Activated CD4-positive, alpha-beta memory T cell treated with anti-CD3 and anti-CD28 coated beads, Interleukin-2, amount 10 ng/mL, durations not matched to agents 7 days and 5 days (primary cell): Measurements from ENCODE around the gene CBX8. TPM values are rescaled to one million over a fixed set of nuclear protein-coding genes. Genes with fewer than 3 reads are reported as not detected.

Experiments
- CTCF ChIA-PET: fragments of 350-600 bp; sonication (Branson Sonifier 250); formaldehyde crosslinking; loops from one replicate; lab custom pipeline; 2021; ENCODE audit warnings: antibody characterized with exemption, inconsistent platforms; lab: Charles Lee
- POLR2A ChIA-PET: fragments of 350-600 bp; sonication (Branson Sonifier 250); formaldehyde crosslinking; loops from one replicate; lab custom pipeline; 2021; ENCODE audit warnings: antibody characterized with exemption; lab: Charles Lee
- DNase-seq: peaks from one replicate; pipeline ENCODE4 v3.0.0-alpha.2; 2020
- H3K27ac Mint-ChIP-seq: one replicate; pipeline ENCODE4 v1.8.0; 2021; ENCODE audit warnings: mild to moderate bottlenecking, mixed read lengths
- H3K27me3 Mint-ChIP-seq: one replicate; pipeline ENCODE4 v1.8.0; 2021; ENCODE audit warnings: mixed read lengths
- H3K36me3 Mint-ChIP-seq: one replicate; pipeline ENCODE4 v1.8.0; 2021; ENCODE audit warnings: low read depth, mixed read lengths
- H3K4me1 Mint-ChIP-seq: one replicate; pipeline ENCODE4 v1.8.0; 2021; ENCODE audit warnings: mixed read lengths
- H3K4me3 Mint-ChIP-seq: one replicate; pipeline ENCODE4 v1.8.0; 2021; ENCODE audit warnings: mild to moderate bottlenecking, mixed read lengths
- H3K9me3 Mint-ChIP-seq: one replicate; pipeline ENCODE4 v1.8.0; 2021; ENCODE audit warnings: mixed read lengths
- total RNA-seq, 2 experiments: library from RNA; stranded (reverse); gene quantifications; one replicate each; pipeline ENCODE4 v1.2.3, GENCODE V29; 2021

Gene CBX8
- total RNA-seq, 2 experiments from 2014 or later = 5.7 to 6.7 TPM

- Mint-ChIP-seq H3K36me3 (peaks cover 5% of the 10 kb centered on the region), H3K9me3 (no peaks in the 10 kb centered on the region), H3K4me1 (peaks cover 37% of the 10 kb centered on the region), H3K4me3 (no peak overlapping the region), H3K27me3 (peaks cover 78% of the 10 kb centered on the region), H3K27ac (no peak overlapping the region)
- ChIA-PET POLR2A (interaction anchor here (2.9 to 6.9 kb wide), 2 partner anchors 10 to 33 kb away, joined by 13 to 52 read pairs; partner anchors contain the start of genes CBX4 and CBX8), CTCF (interaction anchor here (1.1 to 2.6 kb wide), 3 partner anchors 10 to 28 kb away, joined by 3 to 11 read pairs (median 5); partner anchors contain the start of gene CBX8)
- DNase-seq = no peak
Measured at GRCh38 chr17:79806863-79807720, 10.2 kb upstream of the CBX8 start.

DNA sequence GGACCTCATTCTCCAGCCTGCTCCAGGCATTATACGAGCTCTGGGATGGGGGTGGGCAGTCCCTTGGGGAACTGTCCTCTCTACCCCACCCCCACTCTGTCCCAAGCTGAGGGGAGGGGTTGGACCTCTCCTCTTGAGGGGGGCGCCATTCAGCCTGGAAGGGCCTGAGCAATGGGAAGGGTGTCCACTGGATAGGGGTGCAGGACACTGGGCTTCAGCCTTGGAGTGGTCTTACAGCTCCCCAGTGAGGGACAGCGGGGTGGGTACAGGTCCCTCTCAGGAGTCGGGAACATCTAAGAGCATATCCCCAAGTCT lies 9.5 kb upstream of the CBX8 start:
- no peak for DNase-seq
- Mint-ChIP-seq H3K36me3 (peaks cover 5% of the 10 kb centered on the region), H3K27me3 (peaks cover 78% of the 10 kb centered on the region), H3K4me1 (peaks cover 32% of the 10 kb centered on the region), H3K27ac (no peak overlapping the region), H3K4me3 (no peak overlapping the region), H3K9me3 (no peaks in the 10 kb centered on the region)
- ChIA-PET CTCF (interaction anchor here (1.1 kb wide), 1 partner anchor 29 kb away, joined by 3 read pairs; no protein-coding TSS in a partner anchor), POLR2A (interaction anchor here (2.9 to 6.9 kb wide), 2 partner anchors 9 to 34 kb away, joined by 13 to 52 read pairs; partner anchors contain the start of genes CBX4 and CBX8)

GRCh38 chr17:79804856-79805696 lies 8.2 kb upstream of the CBX8 start:
- CTCF ChIA-PET = interaction anchor here (0.7 to 1.2 kb wide), 3 partner anchors 30 to 36 kb away, joined by 3 read pairs; no protein-coding TSS in a partner anchor
- no peak for DNase-seq
- peak overlapping the region; percentile 65 for H3K4me3 Mint-ChIP-seq

GRCh38 chr17:79803997-79804855 lies 7.3 kb upstream of the CBX8 start:
- H3K4me3 Mint-ChIP-seq = peak overlapping the region; percentile 65
- H3K36me3 Mint-ChIP-seq = peaks cover 7% of the 10 kb centered on the region
- CTCF ChIA-PET = interaction anchor here (0.7 to 1.2 kb wide), 4 partner anchors 31 to 58 kb away, joined by 3 to 4 read pairs (median 3); no protein-coding TSS in a partner anchor
- H3K4me1 Mint-ChIP-seq = peaks cover 37% of the 10 kb centered on the region
- H3K9me3 Mint-ChIP-seq = no peaks in the 10 kb centered on the region
- POLR2A ChIA-PET = interaction anchor here (0.7 to 6.9 kb wide), 4 partner anchors 8 to 76 kb away, joined by 3 to 52 read pairs (median 4); partner anchors contain the start of gene CBX4
- peaks cover 84% of the 10 kb centered on the region for H3K27me3 Mint-ChIP-seq
- peak; percentile 70 for DNase-seq
- peak overlapping the region; percentile 65 for H3K27ac Mint-ChIP-seq

More at GRCh38 chr17:79804856-79805696, 8.2 kb upstream of the CBX8 start:
- Mint-ChIP-seq H3K9me3 (no peaks in the 10 kb centered on the region), H3K27ac (no peak overlapping the region), H3K36me3 (peaks cover 7% of the 10 kb centered on the region), H3K27me3 (peaks cover 79% of the 10 kb centered on the region), H3K4me1 (peaks cover 30% of the 10 kb centered on the region)
- POLR2A ChIA-PET = interaction anchor here (0.7 to 6.9 kb wide), 4 partner anchors 30 to 77 kb away, joined by 3 to 52 read pairs (median 4); partner anchors contain the start of gene CBX4

- Mint-ChIP-seq H3K27me3 (peaks cover 81% of the 10 kb centered on the region), H3K4me3 (no peak overlapping the region), H3K4me1 (peaks cover 38% of the 10 kb centered on the region), H3K9me3 (no peaks in the 10 kb centered on the region), H3K36me3 (peaks cover 7% of the 10 kb centered on the region), H3K27ac (no peak overlapping the region)
- CTCF ChIA-PET = interaction anchor here (0.9 to 1.2 kb wide), 2 partner anchors 34 to 58 kb away, joined by 3 to 4 read pairs; no protein-coding TSS in a partner anchor
- POLR2A ChIA-PET = interaction anchor here (0.5 to 6.9 kb wide), 4 partner anchors 9 to 37 kb away, joined by 3 to 52 read pairs (median 5); partner anchors contain the start of gene CBX4
- DNase-seq = no peak
Measured at GRCh38 chr17:79803421-79803996, 6.6 kb upstream of the CBX8 start.

DNA sequence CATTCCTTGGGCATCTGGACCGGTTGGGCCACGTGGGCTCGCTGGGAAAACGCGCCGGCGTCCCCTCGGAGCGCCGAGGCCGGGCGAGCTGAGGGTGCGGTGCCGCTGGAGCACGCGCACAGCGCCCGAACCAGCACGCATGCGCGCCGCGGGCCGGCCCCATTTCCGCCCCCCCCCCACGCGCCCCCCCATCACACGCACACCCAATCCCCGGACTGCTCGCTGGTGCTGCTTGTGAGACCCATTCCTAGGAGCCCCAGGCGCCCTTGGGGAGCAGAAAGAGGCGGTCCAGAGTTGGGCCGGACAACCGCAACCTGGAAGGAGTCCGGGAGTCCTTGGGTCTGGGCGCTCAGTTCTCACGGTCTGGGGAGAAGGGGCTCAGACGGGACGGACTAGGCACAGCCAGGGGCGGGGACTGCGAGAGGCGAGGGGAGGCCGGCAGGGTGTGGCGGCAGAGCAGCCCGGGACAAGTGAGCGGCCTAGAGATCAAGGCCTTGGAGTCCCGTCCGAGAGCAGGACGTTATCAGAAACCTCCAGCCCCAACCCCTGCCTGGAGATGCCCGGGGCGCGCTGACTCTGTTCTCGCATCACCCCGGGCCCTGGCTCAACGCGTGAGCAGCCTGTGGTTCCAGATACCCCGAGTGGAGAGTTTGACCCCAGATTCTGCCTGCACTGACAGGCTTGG lies 6.0 kb upstream of the CBX8 start:
- ChIA-PET CTCF (no interaction called here), POLR2A (interaction anchor here (0.5 to 6.9 kb wide), 4 partner anchors 10 to 38 kb away, joined by 3 to 52 read pairs (median 5); partner anchors contain the start of gene CBX4)
- no peak for DNase-seq
- Mint-ChIP-seq H3K9me3 (no peaks in the 10 kb centered on the region), H3K4me1 (peaks cover 40% of the 10 kb centered on the region), H3K4me3 (no peak overlapping the region), H3K36me3 (peaks cover 7% of the 10 kb centered on the region), H3K27me3 (peaks cover 77% of the 10 kb centered on the region), H3K27ac (no peak overlapping the region)

DNA sequence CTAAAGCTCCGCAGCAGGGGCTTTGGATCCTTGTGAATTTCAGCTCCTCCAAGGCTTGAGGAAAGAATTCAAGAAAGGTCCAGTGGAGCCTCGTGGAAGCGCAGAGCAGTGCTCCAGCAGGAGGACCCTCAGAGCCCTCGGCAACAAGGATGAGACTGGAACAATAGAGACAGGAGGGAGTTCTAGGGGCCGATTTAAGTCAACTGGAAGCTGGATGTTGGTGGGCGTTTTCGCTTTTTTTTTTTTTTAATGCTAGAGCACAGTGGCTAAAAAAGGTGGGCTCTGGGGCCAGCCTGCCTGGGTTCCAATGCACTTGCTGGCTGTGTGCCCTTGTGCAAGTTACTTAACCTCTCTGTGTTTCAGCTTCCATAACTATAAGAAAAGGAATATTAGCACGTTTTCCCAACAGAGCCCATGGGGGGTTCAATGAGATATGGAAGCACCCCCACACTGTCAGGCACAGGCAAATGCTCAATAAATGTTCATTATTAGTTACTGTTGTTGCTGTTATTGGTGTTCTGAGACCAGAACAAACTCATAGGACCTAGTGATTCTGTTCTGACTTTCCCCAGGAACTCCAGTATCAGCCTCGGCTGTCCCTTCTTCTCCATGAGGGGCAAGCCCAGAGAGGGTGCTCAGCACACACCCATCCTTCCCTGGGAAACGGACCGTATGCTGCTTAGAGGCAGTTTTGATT lies 5.3 kb upstream of the CBX8 start:
- H3K4me1 Mint-ChIP-seq = peaks cover 40% of the 10 kb centered on the region
- no peak overlapping the region for H3K27ac Mint-ChIP-seq
- CTCF ChIA-PET = interaction anchor here (0.7 kb wide), 1 partner anchor 1221 kb away, joined by 3 read pairs; no protein-coding TSS in a partner anchor
- POLR2A ChIA-PET = interaction anchor here (1.3 to 6.9 kb wide), 2 partner anchors 34 to 38 kb away, joined by 4 to 52 read pairs; partner anchors contain the start of gene CBX4
- H3K4me3 Mint-ChIP-seq = no peak overlapping the region
- H3K36me3 Mint-ChIP-seq = peaks cover 7% of the 10 kb centered on the region
- no peak for DNase-seq
- H3K27me3 Mint-ChIP-seq = peaks cover 70% of the 10 kb centered on the region
- no peaks in the 10 kb centered on the region for H3K9me3 Mint-ChIP-seq

GRCh38 chr17:79801156-79802038 lies 4.5 kb upstream of the CBX8 start:
- ChIA-PET POLR2A (interaction anchor here (1.3 to 6.9 kb wide), 2 partner anchors 35 to 39 kb away, joined by 4 to 52 read pairs; partner anchors contain the start of gene CBX4), CTCF (interaction anchor here (0.7 to 1.5 kb wide), 3 partner anchors 34 to 1222 kb away, joined by 3 to 4 read pairs (median 3); partner anchors contain the start of gene CBX4)
- peak overlapping the region; percentile 35 for H3K27ac Mint-ChIP-seq
- no peak overlapping the region for H3K4me3 Mint-ChIP-seq
- DNase-seq = no peak
- peaks cover 8% of the 10 kb centered on the region for H3K36me3 Mint-ChIP-seq
- no peaks in the 10 kb centered on the region for H3K9me3 Mint-ChIP-seq
- peaks cover 65% of the 10 kb centered on the region for H3K27me3 Mint-ChIP-seq
- peaks cover 46% of the 10 kb centered on the region for H3K4me1 Mint-ChIP-seq

DNA sequence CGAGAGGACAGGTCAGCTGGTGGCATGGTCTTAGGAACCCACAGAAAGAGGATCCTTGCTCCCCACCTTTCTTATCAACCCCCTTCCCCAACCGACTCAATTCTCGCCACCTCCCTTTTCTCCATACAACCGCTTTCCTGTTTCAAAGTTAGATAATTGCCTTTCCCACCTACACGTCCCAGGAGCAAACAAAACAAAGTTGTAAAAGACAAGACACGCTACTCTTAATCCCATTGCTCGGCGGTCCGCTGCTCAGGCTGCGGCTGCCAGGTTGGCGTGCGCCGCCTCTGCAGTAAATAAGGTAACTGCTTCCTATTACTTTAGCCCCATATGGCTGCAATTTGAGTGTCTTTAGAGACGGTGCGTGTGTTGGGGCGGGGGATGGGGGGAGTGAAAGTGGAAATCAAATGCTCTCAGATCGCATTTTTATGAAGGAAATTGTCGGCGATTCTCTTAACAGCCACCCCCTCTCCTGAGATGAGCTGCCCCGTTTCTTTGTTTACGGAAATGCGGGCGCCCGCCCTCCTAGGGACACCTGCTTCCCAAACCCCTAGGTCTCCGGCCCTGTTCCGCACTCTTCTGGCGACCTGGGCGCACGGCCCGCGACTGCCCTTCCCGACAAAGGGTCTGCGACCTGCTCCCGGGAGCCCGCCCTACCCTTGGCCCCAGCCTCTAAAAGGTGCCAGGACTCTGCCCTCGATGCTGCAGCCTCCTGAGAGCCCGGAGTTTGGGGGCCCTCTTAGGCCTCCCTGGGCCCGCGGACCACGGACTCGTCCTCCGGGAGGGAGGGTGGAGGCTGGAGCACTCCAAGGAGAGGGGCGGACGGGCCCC lies 3.7 kb upstream of the CBX8 start:
- Mint-ChIP-seq H3K36me3 (peaks cover 10% of the 10 kb centered on the region), H3K9me3 (no peaks in the 10 kb centered on the region), H3K4me1 (peaks cover 50% of the 10 kb centered on the region), H3K27me3 (peaks cover 59% of the 10 kb centered on the region), H3K27ac (peak overlapping the region; percentile 74), H3K4me3 (peak overlapping the region; percentile 36)
- peak; percentile 50 for DNase-seq
- ChIA-PET CTCF (interaction anchor here (1.0 to 1.5 kb wide), 2 partner anchors 34 to 39 kb away, joined by 3 to 4 read pairs; partner anchors contain the start of gene CBX4), POLR2A (interaction anchor here (1.3 to 6.9 kb wide), 2 partner anchors 36 to 40 kb away, joined by 4 to 52 read pairs; partner anchors contain the start of gene CBX4)
